HG03039 (cell line): ENCODE measurements around the gene AGMO.

Experiments used
- ATAC-seq: cut with Tn5 transposase; IDR thresholded peaks from one replicate; pipeline ENCODE4 v1.9.1; 2021; ENCODE audit warnings: mild to moderate bottlenecking, moderate library complexity; ENCODE audit not compliant: unreplicated experiment

The AGMO gene

DNA sequence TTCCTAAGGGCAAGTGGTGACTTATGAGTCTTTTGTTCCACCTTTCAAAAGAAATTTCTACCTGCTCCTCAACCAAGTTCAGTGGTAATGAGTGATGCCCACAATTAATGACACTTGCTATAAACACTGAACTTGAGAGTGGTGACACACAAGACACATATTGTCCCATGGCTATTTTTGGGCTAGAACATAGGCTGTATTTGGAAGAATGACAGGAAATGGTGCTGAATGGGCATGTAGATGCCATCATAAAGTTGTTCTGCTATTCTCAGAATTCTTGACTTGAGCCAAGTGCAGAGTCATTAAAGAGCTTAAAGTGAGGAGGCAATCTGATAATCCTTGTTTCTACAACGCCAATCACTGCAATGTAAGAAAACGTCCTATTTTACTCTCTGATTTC lies 313.3 kb downstream of the AGMO start:
- ATAC-seq, result no peak

DNA sequence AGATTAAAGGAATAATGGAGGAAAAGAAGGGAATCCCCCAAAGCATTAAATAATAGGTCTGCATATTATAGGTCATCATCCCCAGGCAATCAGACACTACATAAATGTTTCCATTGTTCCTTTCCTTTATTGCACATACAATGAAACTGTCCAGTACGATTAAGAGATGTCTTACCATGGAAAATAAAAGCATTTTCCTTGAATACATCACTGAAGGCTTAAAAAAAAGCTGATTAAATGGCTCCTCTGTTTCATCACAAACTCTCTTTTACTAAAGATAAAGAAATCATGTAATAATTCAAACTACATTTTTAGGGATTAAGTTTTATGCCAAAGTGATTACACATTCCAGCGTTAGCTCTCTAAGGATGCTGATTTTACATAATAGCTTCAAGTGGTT lies 316.0 kb downstream of the AGMO start:
- ATAC-seq, result no peak

DNA sequence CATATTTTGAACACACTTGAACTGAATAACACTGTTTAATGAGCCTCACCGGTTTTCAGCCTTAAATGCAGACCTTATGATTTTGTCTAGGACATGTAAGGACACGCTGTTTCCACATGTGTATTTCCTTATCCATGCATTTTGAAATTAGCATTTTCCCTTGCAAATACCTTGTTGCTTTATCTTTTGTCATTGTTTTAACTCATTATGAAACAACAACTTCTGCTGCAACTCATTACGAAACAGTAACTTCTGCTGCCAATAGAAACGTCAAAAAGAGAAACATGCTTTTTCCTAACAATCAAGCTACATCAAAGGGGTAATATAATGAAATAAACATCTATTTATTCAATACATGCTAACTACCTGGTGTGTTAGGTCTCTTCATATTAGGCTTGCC lies 322.0 kb downstream of the AGMO start:
- no peak for ATAC-seq

DNA sequence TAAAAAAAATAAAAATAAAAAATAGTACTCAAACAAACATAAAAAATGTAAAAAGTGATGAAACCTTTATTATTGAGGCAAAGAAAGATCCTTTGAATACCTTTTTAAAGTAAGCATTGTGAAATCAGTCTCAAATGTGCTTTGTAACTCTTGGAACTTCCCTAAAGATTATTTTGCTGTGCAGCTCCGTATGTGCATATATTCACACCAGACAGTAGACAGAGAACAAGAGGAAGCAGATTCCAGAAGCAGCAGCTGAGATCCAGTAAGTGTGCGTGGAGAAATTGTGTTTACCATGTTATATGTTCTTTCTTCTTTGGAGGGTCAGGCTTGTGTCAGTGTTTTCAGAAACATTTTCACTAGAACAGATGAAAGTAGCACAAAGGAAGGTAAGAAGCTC lies 324.9 kb downstream of the AGMO start:
- ATAC-seq, result no peak

DNA sequence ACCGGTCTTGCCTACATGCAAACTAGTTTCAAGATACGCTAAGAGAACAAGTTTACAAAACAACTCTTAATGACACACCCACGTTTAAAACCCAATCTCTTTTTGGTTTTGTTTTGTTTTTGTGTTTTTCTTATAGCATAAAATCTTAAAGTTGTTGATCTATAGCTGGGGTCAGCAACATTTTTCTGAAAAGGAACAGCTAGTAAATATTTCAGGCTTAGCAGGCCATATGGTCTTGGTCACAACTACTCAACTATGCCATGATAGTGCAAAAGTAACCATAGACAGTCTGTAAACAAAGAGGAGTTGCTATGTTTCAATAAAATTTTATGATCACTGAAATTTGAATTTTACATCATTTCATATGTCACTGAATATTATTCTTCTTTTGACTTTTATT lies 327.4 kb downstream of the AGMO start:
- ATAC-seq, result no peak

DNA sequence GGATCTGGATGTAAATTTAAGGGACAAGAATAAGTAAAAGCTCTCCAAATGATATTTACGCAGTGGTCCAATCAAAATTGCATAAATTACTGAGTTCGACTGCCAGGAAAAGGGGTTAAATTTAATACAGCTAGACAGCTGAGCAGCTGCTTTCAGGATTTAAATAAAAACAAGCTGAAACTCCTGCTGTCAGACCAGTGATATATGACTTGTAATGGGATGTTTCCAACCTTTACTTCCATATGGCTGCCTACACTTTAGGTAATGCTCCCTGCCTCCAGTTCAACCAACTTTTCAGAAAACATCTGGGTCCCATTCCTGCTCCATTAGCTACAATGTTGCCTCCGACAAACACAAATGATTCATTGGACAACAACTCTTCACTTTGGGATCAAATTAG lies 333.0 kb downstream of the AGMO start:
- ATAC-seq, result no peak

DNA sequence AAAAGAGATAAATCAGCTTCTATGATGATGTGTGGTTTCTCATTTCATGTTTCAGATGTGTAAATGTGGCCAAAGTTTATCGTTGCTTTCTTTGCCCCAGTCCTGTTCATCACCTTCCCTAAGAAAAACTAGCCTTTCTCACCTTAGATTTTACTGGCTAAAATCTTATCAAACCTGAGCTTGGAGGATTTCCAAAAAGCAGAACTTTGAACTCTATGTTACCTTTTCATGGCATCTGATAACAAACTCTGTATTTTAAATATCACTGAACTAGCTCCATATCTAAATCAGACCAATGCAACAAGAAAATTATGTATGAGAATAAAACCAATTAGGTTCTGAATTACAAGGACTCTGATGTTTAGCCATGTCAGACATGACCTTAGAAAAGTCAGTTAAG lies 335.8 kb downstream of the AGMO start:
- ATAC-seq, result no peak

DNA sequence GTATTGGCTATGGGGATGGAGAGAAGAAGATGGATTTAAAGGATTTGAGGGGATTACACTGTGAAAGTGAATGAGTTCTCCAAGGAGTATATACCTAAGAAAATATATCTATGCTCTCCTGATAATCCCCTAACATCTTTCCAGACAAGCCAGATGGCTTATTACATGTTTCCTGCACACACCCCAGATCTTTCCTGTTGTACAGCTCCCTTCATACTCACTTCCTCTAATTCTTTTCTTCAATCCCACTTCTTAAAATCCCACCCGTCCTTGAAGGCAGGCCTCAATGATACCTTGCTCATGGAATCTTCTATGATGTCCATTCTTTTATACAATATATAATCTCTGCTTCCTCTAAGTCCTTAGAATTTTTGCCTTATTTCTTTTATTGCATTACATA lies 342.1 kb downstream of the AGMO start:
- ATAC-seq, result no peak

DNA sequence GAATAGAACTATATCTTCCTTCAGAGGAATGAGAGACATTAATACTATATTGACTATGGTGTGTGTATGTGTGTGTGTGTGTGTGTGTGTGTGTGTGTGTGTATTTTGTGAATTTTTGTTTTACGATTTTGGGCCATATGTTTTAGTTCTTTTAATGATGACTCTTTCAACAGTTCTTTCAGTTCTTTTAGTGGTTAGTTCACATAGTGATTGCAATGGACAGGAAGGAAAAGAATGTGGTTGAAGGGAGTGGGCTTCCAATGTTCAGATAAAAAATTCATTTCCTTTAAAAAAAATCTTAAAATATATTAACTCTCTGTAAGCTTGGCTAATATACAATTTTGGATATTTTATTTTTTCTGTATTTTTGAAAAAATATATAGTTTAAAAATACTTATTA lies 343.6 kb downstream of the AGMO start:
- ATAC-seq, result no peak

DNA sequence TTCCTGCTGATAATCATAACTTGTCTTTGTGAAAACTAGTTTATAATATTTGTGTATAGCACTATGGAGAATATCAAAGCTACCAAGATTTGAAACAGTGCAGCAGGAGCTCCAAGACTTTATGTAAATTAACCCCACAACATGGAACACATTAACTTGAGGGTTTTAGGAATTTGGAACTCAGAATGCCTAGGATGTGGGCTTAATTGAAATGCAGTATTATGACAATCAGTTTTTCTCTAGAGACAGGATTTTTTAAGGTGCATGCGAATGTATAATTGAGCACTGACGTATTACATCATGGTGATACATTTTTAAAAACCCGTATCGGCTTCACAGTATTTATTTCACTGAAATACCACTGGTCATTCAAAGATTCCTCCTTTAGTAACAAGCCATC lies 346.2 kb downstream of the AGMO start:
- no peak for ATAC-seq

DNA sequence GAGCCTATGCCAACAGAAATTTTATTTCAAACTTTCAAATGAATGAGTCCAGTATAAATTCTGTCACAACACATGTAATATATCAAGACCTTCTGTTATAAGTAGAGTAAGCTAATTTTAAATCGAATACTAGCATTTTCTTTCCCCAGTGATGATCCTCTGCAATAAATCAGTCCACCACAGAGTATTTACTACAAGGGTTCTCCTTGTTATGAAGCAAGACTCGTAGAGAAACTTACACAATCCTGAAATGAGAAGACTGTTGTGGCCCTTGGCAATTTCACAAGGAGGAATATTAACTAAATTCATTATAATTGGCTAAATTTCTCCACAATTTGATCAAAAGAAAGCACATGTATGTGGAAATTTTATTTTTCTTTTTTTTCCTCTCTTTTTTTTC lies 346.8 kb downstream of the AGMO start:
- no peak for ATAC-seq

DNA sequence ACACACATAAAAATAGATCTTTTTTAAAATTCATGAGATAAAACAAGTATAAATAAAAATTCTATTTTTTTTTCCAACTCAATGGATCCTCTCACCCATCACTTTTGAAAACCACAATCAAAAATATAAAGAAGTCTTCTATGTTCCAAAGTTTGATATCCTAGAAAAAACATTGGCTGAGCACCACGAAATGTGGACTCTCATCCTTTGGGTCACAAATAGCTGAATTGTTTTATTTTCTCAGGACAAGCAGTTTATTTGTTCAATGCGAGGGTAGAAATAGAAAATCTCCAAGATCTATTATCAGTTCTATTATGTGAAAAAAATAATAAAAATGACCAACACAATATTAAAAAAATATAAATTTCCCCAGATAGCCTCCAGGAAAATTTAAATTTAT lies 348.7 kb downstream of the AGMO start:
- no peak for ATAC-seq

DNA sequence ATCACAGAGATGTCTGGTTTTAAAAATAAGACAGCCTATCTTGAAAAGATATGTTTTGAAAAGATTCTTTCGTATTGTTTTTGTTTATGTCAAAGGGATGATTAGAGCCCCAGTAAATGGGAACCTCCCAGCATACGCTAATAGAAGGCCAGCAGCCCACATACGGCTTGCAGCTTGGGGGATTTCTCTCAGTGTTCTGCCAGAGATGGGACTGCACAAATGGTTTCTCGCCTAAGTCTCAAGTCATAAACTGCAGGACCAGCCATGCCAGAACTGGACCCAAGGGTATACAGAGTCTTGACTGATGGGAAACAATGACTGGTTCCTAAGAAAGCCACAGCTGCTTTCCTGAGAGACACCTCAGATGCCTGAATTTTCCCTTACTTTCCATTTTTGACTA lies 352.4 kb downstream of the AGMO start:
- no peak for ATAC-seq

DNA sequence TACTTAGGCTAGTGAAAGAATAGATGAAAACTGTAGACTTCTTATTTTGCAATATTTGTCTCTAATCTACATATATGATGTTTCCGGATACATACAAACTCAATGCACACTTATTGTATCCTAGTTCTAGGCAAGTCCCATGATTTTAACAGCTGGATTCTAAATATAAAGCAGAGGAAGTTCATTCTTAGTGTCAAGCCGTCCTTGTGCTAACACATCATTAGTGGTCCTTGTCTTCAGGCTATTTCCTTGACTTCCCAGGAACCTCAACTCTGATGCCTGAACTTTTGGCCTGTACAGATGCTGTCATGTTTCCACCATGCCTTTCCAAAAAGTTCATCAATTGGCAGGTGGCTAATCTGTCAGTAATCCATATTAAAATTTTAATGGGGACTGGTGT lies 357.4 kb downstream of the AGMO start:
- ATAC-seq, result no peak

DNA sequence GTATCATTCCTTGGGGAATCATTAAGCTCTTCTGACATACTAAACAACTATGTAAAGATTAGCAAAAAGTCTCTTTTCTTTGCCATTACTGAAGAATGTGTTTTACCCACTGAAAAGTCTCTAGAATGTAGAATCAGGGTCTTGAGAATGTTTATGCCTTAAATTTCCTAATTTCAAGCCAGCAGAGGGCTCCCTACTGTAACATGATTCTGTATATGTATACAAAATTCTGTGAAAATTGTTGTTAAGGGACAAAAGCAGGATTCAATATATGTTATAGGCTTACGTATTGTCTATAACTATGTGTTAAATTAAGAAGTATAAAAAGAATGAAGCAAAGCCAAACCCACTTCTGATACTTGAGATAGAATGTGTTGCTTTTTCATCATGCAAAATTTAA lies 362.3 kb downstream of the AGMO start:
- no peak for ATAC-seq

DNA sequence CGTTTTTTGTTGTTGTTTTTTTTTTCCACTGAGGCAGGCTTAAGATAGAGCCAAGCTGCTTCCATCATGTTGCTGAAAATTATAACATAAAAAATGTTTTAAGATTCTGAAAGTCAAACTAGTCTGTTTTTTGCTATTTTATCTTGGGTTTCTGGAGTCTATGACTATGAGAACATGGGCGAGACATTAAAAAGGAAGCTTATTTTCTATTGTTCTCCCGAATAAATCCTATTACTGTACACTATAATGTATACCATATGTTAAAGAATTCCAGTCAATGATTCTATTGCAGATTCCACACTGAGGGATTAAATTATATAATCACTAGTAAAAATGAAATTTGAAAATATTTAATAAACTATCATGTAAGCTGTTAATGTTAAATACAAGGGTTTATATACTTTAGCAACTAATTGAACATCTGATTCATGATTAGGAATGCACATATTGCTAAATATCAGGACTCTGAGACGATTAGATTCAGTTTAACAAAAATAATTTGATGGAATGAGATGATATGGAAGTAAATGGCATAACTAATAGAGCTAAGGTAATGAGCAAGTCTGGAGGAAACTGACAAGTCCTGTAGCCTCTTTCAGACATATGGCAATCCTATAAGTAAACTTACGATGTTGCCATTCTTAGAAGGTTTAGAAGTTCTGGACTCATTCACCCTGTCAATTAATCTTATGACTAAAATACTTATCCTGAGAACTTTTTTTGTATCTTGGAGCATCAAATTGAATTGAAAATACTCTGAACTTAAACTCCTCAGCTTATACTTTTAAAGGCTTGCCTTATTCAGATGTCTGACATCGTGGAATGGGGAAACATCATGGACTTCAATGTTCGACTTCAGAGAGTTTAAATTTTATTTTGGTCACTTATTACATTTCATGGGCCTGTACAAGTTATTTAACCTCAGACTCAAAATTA lies 364.5 kb downstream of the AGMO start:
- no peak for ATAC-seq

DNA sequence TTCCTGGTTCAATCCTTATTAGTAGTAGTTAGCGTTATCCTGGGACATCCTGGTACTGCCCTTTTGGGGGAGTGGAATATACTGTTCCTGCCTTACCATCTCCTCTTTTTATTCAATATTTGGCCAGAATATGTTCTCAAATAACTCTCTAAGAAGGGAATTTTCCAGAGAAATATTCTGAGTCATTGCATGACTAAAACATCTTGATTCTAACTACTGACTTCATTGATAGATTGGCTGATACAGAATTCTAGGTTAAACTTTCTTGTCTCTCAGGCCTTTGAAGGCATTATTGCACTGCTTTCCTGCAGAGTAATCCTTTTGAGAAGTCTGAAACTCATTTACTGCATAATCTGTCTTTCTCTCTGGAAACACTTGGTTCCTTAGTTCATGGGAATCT lies 383.8 kb downstream of the AGMO start:
- no peak for ATAC-seq

DNA sequence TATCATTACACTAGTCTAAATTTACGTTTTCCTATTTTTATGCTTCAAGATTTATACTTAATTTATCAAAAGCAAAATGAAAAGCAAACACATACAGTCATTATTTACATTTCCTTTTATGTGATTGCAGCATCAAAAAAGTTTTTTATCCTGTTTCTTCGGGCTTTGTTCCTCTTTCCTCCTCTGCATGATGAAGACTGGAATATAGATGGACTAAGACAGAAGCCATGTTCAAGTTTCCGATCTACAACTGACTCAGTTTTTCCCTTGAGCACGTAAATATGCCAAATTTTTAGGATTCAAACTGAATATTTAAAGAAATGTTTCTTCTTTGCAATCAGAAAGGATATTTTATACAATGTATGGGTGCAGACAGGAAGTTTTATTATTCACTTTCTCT lies 385.7 kb downstream of the AGMO start:
- no peak for ATAC-seq

DNA sequence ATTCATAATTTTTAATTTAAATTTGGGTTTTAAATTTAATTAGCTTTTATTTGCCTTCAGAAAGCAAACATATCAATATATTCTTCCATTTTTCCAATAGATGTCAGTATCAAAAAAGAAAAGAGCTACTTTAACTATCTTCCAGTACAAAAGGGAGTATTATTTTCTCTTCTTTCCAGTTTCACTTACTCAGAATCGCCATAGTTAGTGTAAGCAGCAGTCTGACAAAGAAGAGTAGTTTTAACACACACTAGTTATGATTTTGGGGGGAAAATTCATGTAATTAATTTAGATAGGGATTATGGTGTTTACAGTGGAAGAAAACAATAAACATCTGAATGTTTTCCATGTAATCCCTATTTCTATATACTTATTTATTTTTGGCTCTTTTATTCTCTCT lies 386.7 kb downstream of the AGMO start:
- no peak for ATAC-seq

DNA sequence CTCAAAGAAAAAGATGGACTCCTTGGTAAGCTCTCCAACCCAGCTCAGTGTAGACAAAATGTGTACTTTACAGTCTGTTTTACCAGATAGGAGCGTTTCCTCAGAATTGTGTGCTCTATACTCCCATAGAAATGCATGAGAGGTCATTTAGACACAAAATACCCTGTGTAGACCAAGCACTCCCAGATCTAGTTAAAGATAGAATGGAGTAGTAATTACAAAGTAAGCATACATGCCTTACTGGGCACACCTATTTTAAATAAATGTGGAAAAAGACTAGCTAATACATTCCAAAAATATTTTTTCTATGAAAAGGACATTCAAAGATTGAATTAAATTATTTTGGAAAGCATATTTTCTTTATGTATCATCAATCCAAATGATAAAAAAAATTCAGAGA lies 387.3 kb downstream of the AGMO start:
- no peak for ATAC-seq

DNA sequence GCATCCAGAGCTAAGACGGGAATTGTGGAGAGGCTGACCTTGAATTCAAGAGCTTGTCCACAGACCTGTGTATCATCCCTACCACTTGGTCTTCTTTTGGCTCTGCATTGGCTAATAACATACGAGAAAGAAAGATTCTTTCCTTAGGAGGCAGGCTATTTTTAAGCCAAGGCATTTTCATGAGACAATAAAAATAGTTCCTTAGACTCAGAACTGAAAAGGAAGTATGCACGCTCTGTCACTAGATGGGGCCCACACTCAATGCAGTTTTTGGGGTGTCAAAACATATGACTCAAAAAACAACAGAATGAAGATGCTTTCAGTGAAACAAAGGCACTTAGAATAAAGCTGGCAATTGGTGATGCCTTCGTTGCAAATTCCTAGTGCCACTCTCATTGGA lies 393.3 kb downstream of the AGMO start:
- no peak for ATAC-seq

DNA sequence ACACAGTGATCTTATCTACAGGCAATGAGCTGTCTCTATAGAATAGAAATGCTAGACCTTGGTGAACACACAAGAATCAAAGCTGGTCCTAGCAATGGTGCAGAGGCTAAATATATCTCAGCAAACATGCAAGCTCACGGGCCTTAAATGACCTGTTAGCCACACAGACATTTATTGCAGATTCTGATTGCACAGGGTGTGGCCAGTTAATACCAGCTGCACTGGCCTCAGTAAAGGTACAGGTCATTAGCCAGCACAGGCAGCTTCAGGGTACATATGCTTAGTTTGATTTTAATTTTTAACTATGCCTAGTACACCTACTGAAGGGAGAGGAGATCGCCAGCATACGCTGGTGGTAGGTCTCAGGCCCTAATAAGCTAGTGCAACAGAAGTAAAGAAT lies 393.9 kb downstream of the AGMO start:
- no peak for ATAC-seq

DNA sequence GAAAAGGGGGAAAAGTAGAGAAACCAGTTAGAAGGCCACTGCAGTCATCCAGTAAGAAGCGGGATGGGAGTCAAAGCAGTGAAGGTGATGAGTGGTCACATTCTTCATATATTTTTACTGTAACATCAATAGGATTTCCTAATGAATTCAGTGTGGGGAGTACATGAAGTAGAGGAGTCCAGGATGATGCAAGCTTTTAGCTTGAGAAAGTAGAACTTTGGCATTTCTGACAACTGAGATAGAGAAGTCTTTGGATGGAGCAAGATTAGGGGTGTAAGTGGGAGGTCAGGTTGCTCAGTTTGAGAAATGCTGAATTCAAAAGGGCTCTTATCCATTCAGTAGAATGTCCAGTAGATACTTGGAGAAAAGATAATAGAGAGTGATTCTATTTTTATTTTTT lies 395.2 kb downstream of the AGMO start:
- ATAC-seq, result no peak
